ENCODE measurements around the gene MOB3A. TPM values are rescaled to one million over a fixed set of nuclear protein-coding genes. Genes with fewer than 3 reads are reported as not detected.
A peak's percentile ranks its signal among the peaks of the same experiment; 100 is the strongest.

The MOB3A gene
- total and polyA plus RNA-seq, 9 of the 15 experiments (the other 6 are each of a cell fraction or from before 2014, with no cell fraction given) = 1.1 to 24.1 (median 6.0) TPM

GRCh38 chr19:2037651-2038255, 58.4 kb downstream of the MOB3A start:
- no peak overlapping the region for H3K4me2 ChIP-seq (ENCODE audit: insufficient read depth, low read length)
- 82% methylated on average over 22 of the region's 24 CpGs for WGBS (ENCODE audit: insufficient coverage, low coverage, missing lambda C conversion rate)
- peaks cover 50% of the 10 kb centered on the region; the same call in 2 of the 3 replicates for H3K36me3 ChIP-seq (ENCODE audit: control insufficient read depth, insufficient read depth, low read length)
- ChIA-PET CTCF (ENCODE audit: low intra/inter-chr PET ratio) (no interaction called here), POLR2A (interaction anchor here (0.7 to 0.8 kb wide), 2 partner anchors 23 to 226 kb away, joined by 3 read pairs; no protein-coding TSS in a partner anchor)
- ATAC-seq (no peak), DNase-seq (ENCODE audit: extremely low read depth in 1 of 4, low spot score in 3 of 4) (peak in 1 of 4 experiments; percentile 22), FAIRE-seq (no peak)
- no peak overlapping the region for H3K4me3 ChIP-seq
- no peak overlapping the region for H3K9ac ChIP-seq (ENCODE audit: insufficient read depth in 1 of 2, low read depth in 2 of 2, low read length in 2 of 2)
- in situ Hi-C loops (cut with MboI) = no loop called here
- no peaks in the 10 kb centered on the region for H3K27me3 ChIP-seq (ENCODE audit: control insufficient read depth in 2 of 2, insufficient read depth in 2 of 2, low read length in 2 of 2)
- TSS peak; percentile 52 for BruUV-seq (replicated peaks)
- intact Hi-C loops (cut with micrococcal nuclease) = no loop called here
- H4K20me1 ChIP-seq (replicated peaks; ENCODE audit: control insufficient read depth, insufficient read depth, low read length) = peaks cover 9% of the 10 kb centered on the region; the same call in 1 of the 2 replicates
- peaks cover 7% of the 10 kb centered on the region for H3K9me3 ChIP-seq (replicated peaks; ENCODE audit: control insufficient read depth, insufficient read depth, low read depth, low read length)
- peaks cover 11% of the 10 kb centered on the region for H3K79me2 ChIP-seq (ENCODE audit: control insufficient read depth, insufficient read depth, low read length)
- H3K9me1 ChIP-seq (ENCODE audit: control insufficient read depth, insufficient read depth, low read length) = no peaks in the 10 kb centered on the region
- H3K27ac ChIP-seq (ENCODE audit: extremely low read depth, low read depth, low read length) = no peak overlapping the region
- H2AFZ ChIP-seq (ENCODE audit: low read depth, low read length) = no peak overlapping the region
- peaks cover 16 to 76% of the 10 kb centered on the region in 2 experiments for H3K4me1 ChIP-seq (replicated peaks in 1 of 2; ENCODE audit: control insufficient read depth in 2 of 2, insufficient read depth in 2 of 2, low read length in 2 of 2)
- peak; percentile 49 for TF ChIP-seq POLR2A (conservative IDR thresholded peaks at IDR 0.05)
- peak; percentile 68 for TF ChIP-seq POLR2B (IDR thresholded peaks at IDR 0.05; ENCODE audit: low read depth, partially characterized antibody)
- peak in 1 of 2 experiments; percentile 20; a peak in 1 of 4 replicates for TF ChIP-seq MAZ (CRISPR knock-in tag; conservative IDR thresholded peaks at IDR 0.05 in 1 of 2, IDR thresholded peaks at IDR 0.05 in 1 of 2)
- TF ChIP-seq, protein P1, sequence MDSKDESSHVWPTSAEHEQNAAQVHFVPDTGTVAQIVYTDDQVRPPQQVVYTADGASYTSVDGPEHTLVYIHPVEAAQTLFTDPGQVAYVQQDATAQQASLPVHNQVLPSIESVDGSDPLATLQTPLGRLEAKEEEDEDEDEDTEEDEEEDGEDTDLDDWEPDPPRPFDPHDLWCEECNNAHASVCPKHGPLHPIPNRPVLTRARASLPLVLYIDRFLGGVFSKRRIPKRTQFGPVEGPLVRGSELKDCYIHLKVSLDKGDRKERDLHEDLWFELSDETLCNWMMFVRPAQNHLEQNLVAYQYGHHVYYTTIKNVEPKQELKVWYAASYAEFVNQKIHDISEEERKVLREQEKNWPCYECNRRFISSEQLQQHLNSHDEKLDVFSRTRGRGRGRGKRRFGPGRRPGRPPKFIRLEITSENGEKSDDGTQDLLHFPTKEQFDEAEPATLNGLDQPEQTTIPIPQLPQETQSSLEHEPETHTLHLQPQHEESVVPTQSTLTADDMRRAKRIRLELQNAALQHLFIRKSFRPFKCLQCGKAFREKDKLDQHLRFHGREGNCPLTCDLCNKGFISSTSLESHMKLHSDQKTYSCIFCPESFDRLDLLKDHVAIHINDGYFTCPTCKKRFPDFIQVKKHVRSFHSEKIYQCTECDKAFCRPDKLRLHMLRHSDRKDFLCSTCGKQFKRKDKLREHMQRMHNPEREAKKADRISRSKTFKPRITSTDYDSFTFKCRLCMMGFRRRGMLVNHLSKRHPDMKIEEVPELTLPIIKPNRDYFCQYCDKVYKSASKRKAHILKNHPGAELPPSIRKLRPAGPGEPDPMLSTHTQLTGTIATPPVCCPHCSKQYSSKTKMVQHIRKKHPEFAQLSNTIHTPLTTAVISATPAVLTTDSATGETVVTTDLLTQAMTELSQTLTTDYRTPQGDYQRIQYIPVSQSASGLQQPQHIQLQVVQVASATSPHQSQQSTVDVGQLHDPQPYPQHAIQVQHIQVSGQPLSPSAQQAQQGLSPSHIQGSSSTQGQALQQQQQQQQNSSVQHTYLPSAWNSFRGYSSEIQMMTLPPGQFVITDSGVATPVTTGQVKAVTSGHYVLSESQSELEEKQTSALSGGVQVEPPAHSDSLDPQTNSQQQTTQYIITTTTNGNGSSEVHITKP (IDR thresholded peaks at IDR 0.05; ENCODE audit: partially characterized antibody) = peak; percentile 16
- peak; percentile 25; the same call in 1 of the 2 replicates for TF ChIP-seq ZNF384 (IDR thresholded peaks at IDR 0.05; ENCODE audit: low read depth, low read length)
- 0 out of 2 replicates have a peak, but pooled peaks have one; percentile 27 for TF ChIP-seq POLR2AphosphoS5 (IDR thresholded peaks at IDR 0.05; ENCODE audit: control insufficient read depth, insufficient read depth, low read depth, low read length)
- peak; percentile 67 for TF ChIP-seq SUPT5H (IDR thresholded peaks at IDR 0.05)
- TF ChIP-seq ZBTB7A (IDR thresholded peaks at IDR 0.05; ENCODE audit: borderline replicate concordance, control insufficient read depth, low read depth, low read length) = peak; percentile 35; the same call in 1 of the 2 replicates
- no peak for TF ChIP-seq GTF2B (IDR thresholded peaks at IDR 0.05; ENCODE audit: extremely low read depth, insufficient read length)
- TF ChIP-seq, protein P2, sequence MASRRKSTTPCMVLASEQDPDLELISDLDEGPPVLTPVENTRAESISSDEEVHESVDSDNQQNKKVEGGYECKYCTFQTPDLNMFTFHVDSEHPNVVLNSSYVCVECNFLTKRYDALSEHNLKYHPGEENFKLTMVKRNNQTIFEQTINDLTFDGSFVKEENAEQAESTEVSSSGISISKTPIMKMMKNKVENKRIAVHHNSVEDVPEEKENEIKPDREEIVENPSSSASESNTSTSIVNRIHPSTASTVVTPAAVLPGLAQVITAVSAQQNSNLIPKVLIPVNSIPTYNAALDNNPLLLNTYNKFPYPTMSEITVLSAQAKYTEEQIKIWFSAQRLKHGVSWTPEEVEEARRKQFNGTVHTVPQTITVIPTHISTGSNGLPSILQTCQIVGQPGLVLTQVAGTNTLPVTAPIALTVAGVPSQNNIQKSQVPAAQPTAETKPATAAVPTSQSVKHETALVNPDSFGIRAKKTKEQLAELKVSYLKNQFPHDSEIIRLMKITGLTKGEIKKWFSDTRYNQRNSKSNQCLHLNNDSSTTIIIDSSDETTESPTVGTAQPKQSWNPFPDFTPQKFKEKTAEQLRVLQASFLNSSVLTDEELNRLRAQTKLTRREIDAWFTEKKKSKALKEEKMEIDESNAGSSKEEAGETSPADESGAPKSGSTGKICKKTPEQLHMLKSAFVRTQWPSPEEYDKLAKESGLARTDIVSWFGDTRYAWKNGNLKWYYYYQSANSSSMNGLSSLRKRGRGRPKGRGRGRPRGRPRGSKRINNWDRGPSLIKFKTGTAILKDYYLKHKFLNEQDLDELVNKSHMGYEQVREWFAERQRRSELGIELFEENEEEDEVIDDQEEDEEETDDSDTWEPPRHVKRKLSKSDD (conservative IDR thresholded peaks at IDR 0.05; ENCODE audit: low read length) = no peak
- TF ChIP-seq ELK3 (CRISPR knock-in tag; IDR thresholded peaks at IDR 0.05) = no peak

Data from K562 (cell line).